ENCODE results near the gene UBAC1.
"Not testable (repeated sequence)": the region's sequence is repeated elsewhere in the genome, so short reads cannot be mapped to it uniquely, and the experiment has no call there.

Gene UBAC1

GRCh38 chr9:135955934-135956801 lies 5.0 kb downstream of the UBAC1 start:
- DNase-seq: no peak

- no peak for DNase-seq
Observed at GRCh38 chr9:135952664-135953206, 8.4 kb downstream of the UBAC1 start.

GRCh38 chr9:135951889-135952663 lies 9.1 kb downstream of the UBAC1 start:
- no peak for DNase-seq

GRCh38 chr9:135951310-135951709 lies 9.9 kb downstream of the UBAC1 start:
- DNase-seq: not testable (repeated sequence)

GRCh38 chr9:135950841-135951240 lies 10.3 kb downstream of the UBAC1 start:
- DNase-seq: not testable (repeated sequence)

GRCh38 chr9:135950135-135950682 lies 11.0 kb downstream of the UBAC1 start:
- DNase-seq: no peak

GRCh38 chr9:135949501-135950134 lies 11.6 kb downstream of the UBAC1 start:
- no peak for DNase-seq

- no peak for DNase-seq
Observed at GRCh38 chr9:135948968-135949367, 12.2 kb downstream of the UBAC1 start.

- DNase-seq: no peak
Observed at GRCh38 chr9:135948446-135948845, 12.7 kb downstream of the UBAC1 start.

GRCh38 chr9:135947582-135947981 lies 13.6 kb downstream of the UBAC1 start:
- no peak for DNase-seq

GRCh38 chr9:135947105-135947504 lies 14.1 kb downstream of the UBAC1 start:
- DNase-seq: not testable (repeated sequence)

- DNase-seq: no peak
Observed at GRCh38 chr9:135946392-135946994, 14.7 kb downstream of the UBAC1 start.

GRCh38 chr9:135945969-135946368 lies 15.2 kb downstream of the UBAC1 start:
- no peak for DNase-seq

- DNase-seq: no peak
Observed at GRCh38 chr9:135944444-135945252, 16.5 kb downstream of the UBAC1 start.

- DNase-seq: not testable (repeated sequence)
Observed at GRCh38 chr9:135943604-135944003, 17.6 kb downstream of the UBAC1 start.

GRCh38 chr9:135941288-135941995 lies 19.7 kb downstream of the UBAC1 start:
- no peak for DNase-seq

- peak; percentile 28 to 62 for DNase-seq
Observed at GRCh38 chr9:135939351-135940265, 21.6 kb downstream of the UBAC1 start.

- DNase-seq: no peak
Observed at GRCh38 chr9:135937521-135938489, 23.4 kb downstream of the UBAC1 start.
